PFSK-1 (cell line): ENCODE data around the gene CYB561D1.

Source experiments
- POLR2AphosphoS5 ChIP-seq: IDR thresholded peaks from 2 replicates; pipeline ENCODE4 v1.6.1; 2012; ENCODE audit warnings: low read depth, mild to moderate bottlenecking, control low read depth, low read length, moderate library complexity
- TAF1 ChIP-seq: IDR thresholded peaks from 2 replicates; pipeline ENCODE4 v1.6.1; 2012; ENCODE audit warnings: low read length, control low read depth, borderline replicate concordance; ENCODE audit not compliant: insufficient read depth
- TF ChIP-seq, protein P1 (sequence below), 2 experiments: IDR thresholded peaks; 2 replicates each; pipeline versions ENCODE4 v1.6.1 to v1.8.0; 2011 to 2012; ENCODE audit warnings: low read depth in 2 of 2, low read length in 2 of 2, control low read depth in 1 of 2, inconsistent platforms in 1 of 2, mild to moderate bottlenecking in 1 of 2, moderate library complexity in 1 of 2; ENCODE audit not compliant: insufficient read depth in 1 of 2

DNA sequence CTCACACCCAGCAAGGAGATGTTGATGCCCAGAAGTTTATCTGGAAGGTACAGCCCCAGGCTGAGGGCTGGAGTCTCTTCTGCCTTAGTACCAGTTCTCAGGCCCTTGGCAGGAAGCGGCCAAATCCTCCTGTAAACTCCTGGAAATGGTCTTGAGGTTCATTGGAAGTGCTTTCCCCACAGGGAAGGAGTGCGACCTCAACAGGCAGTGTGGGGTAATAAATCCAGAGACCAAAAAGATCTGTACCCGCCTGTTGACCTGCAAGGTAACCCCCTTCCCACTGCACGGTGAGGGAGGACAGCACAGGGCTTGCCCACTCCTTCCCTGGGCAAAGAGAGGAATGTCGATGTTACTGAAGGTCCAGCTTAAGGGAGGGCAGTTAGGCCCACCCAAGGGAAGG, 5.7 kb upstream of the CYB561D1 start:
- TF ChIP-seq, protein P1, sequence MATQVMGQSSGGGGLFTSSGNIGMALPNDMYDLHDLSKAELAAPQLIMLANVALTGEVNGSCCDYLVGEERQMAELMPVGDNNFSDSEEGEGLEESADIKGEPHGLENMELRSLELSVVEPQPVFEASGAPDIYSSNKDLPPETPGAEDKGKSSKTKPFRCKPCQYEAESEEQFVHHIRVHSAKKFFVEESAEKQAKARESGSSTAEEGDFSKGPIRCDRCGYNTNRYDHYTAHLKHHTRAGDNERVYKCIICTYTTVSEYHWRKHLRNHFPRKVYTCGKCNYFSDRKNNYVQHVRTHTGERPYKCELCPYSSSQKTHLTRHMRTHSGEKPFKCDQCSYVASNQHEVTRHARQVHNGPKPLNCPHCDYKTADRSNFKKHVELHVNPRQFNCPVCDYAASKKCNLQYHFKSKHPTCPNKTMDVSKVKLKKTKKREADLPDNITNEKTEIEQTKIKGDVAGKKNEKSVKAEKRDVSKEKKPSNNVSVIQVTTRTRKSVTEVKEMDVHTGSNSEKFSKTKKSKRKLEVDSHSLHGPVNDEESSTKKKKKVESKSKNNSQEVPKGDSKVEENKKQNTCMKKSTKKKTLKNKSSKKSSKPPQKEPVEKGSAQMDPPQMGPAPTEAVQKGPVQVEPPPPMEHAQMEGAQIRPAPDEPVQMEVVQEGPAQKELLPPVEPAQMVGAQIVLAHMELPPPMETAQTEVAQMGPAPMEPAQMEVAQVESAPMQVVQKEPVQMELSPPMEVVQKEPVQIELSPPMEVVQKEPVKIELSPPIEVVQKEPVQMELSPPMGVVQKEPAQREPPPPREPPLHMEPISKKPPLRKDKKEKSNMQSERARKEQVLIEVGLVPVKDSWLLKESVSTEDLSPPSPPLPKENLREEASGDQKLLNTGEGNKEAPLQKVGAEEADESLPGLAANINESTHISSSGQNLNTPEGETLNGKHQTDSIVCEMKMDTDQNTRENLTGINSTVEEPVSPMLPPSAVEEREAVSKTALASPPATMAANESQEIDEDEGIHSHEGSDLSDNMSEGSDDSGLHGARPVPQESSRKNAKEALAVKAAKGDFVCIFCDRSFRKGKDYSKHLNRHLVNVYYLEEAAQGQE (IDR thresholded peaks at IDR 0.05; ENCODE audit: insufficient read depth in 1 of 2, low read depth in 2 of 2, low read length in 2 of 2) = no peak
- TF ChIP-seq POLR2AphosphoS5 = no peak
- TF ChIP-seq TAF1 = no peak
